Keratinocyte (primary cell): ENCODE measurements around the gene NDRG2.

ENCODE experiments used
- CTCF ChIP-seq, 3 experiments: IDR thresholded peaks in 1 of 3; conservative IDR thresholded peaks in 1 of 3; optimal IDR thresholded peaks in 1 of 3; 2 replicates in 2 of 3; 3 replicates in 1 of 3; pipeline versions ENCODE3 to v1.5.1; 2011; ENCODE audit warnings: low read length in 3 of 3, mild to moderate bottlenecking in 3 of 3, moderate library complexity in 2 of 3, control low read depth in 1 of 3, inconsistent platforms in 1 of 3; ENCODE audit not compliant: insufficient read depth in 2 of 3; ENCODE audit errors: extremely low read depth in 1 of 3
- EZH2 ChIP-seq: IDR thresholded peaks from one replicate; pipeline ENCODE4 v1.6.1; 2012; ENCODE audit warnings: inconsistent platforms, mild to moderate bottlenecking, low read length, moderate library complexity

- TF ChIP-seq CTCF (optimal IDR thresholded peaks at IDR 0.05 in 1 of 3, IDR thresholded peaks at IDR 0.05 in 1 of 3, conservative IDR thresholded peaks at IDR 0.05 in 1 of 3; ENCODE audit: extremely low read depth in 1 of 3, insufficient read depth in 2 of 3, low read length in 3 of 3) (no peak), EZH2 (no peak)
These were observed 26.7 kb downstream of the NDRG2 start for GRCh38 chr14:20998139-20998538.
